Common myeloid progenitor, CD34-positive (primary cell): Measurements from ENCODE around the gene SNX19.

Experiments
- CTCF ChIA-PET: fragments of 350-600 bp; sonication (Branson Sonifier 250); formaldehyde crosslinking; loops from one replicate; lab custom pipeline; 2021; ENCODE audit warnings: antibody characterized with exemption; lab: Charles Lee
- POLR2A ChIA-PET: fragments of 350-600 bp; sonication (Branson Sonifier 250); formaldehyde crosslinking; loops from one replicate; lab custom pipeline; 2021; ENCODE audit warnings: antibody characterized with exemption; lab: Charles Lee
- DNase-seq, 3 donors: peaks; one replicate each; pipeline versions ENCODE4 v3.0.0 to v3.0.0-alpha.2; 2013
- H3K27ac ChIP-seq, 2 experiments: 1 replicate in 1 of 2; 2 replicates in 1 of 2; pipeline ENCODE4 v1.7.0; 2013; ENCODE audit warnings: inconsistent platforms in 2 of 2, low read length in 2 of 2, mild to moderate bottlenecking in 2 of 2, low read depth in 1 of 2, moderate library complexity in 1 of 2; ENCODE audit not compliant: severe bottlenecking in 2 of 2, insufficient read depth in 1 of 2, poor library complexity in 1 of 2
- H3K27me3 ChIP-seq, 5 experiments: replicated peaks in 2 of 5; 1 replicate in 3 of 5; 2 replicates in 2 of 5; pipeline versions ENCODE4 v1.6.1 to v1.7.0; 2013; ENCODE audit warnings: low read length in 4 of 5, mild to moderate bottlenecking in 2 of 5, moderate library complexity in 2 of 5, inconsistent platforms in 1 of 5; ENCODE audit not compliant: insufficient read depth in 5 of 5, control insufficient read depth in 4 of 5
- H3K36me3 ChIP-seq, 4 experiments: 1 replicate in 2 of 4; 2 replicates in 2 of 4; pipeline versions ENCODE4 v1.6.1 to v1.7.0; 2013; ENCODE audit warnings: low read length in 3 of 4, control low read depth in 1 of 4, mild to moderate bottlenecking in 1 of 4; ENCODE audit not compliant: control insufficient read depth in 4 of 4, insufficient read depth in 4 of 4
- H3K4me1 ChIP-seq, 4 experiments: 1 replicate in 3 of 4; 2 replicates in 1 of 4; pipeline versions ENCODE4 v1.6.1 to v1.7.1; 2013; ENCODE audit warnings: low read length in 3 of 4, mild to moderate bottlenecking in 3 of 4, control low read depth in 1 of 4, inconsistent platforms in 1 of 4, moderate library complexity in 1 of 4; ENCODE audit not compliant: control insufficient read depth in 4 of 4, insufficient read depth in 4 of 4; ENCODE audit errors: control extremely low read depth in 1 of 4
- H3K4me3 ChIP-seq, 7 experiments: 1 replicate in 4 of 7; 2 replicates in 3 of 7; pipeline versions ENCODE4 v1.5.1 to v1.7.0; 2013; ENCODE audit warnings: mild to moderate bottlenecking in 7 of 7, low read length in 6 of 7, moderate library complexity in 6 of 7, inconsistent platforms in 2 of 7, low read depth in 2 of 7, control low read depth in 1 of 7; ENCODE audit not compliant: insufficient read depth in 4 of 7, control insufficient read depth in 1 of 7; ENCODE audit errors: extremely low read depth in 1 of 7
- H3K9me3 ChIP-seq, 5 experiments: 1 replicate in 4 of 5; 2 replicates in 1 of 5; pipeline versions ENCODE4 v1.6.1 to v1.7.1; 2013; ENCODE audit warnings: low read length in 4 of 5, mild to moderate bottlenecking in 2 of 5, inconsistent platforms in 1 of 5, low read depth in 1 of 5, moderate library complexity in 1 of 5; ENCODE audit not compliant: control insufficient read depth in 4 of 5, insufficient read depth in 2 of 5; ENCODE audit errors: control extremely low read depth in 1 of 5
- WGBS: methylation state at CpG from one replicate; pipeline ENCODE4 v1.1.5; 2013; ENCODE audit not compliant: insufficient coverage; 5-methylcytosine and 5-hydroxymethylcytosine counted together

SNX19 gene

DNA sequence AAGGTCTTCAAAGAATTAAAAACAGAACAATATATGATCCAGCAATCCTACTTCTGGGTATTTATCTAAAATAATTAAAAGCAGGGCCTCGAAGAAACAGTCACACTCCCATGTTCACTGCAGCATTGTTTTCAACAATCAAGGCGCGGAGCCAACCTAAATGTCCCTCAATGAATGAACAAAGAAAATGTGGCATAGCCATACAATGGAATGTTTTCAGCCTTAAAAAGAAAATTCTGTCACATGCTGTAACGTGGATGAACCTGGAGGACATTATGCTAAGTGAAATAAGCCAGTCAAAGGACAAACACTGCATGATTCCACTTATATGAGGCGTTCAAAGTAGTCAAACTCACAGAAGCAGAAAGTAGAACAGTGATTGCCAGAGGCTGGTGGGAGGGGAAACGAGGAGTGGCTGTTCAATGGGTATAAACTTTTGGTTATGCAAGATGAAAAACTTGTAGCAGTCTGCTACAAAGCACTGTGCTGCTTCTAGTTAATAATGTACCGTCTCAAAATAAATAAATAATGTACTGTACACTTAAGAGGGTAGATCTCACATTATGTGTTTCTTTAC is 41.2 kb downstream of the SNX19 start:
- ChIA-PET CTCF (interaction anchor here (1.0 to 10.6 kb wide), 3 partner anchors 14 to 442 kb away, joined by 3 to 64 read pairs (median 3); no protein-coding TSS in a partner anchor), POLR2A (no interaction called here)
- no peaks in the 10 kb centered on the region for H3K4me1 ChIP-seq
- H3K9me3 ChIP-seq: no peaks in the 10 kb centered on the region
- peaks cover 34 to 82% (median 56%) of the 10 kb centered on the region in 4 experiments for H3K36me3 ChIP-seq
- H3K4me3 ChIP-seq: no peak overlapping the region
- WGBS: 100% methylated on average over 4 of the region's 7 CpGs
- no peak overlapping the region for H3K27ac ChIP-seq
- H3K27me3 ChIP-seq: no peaks in the 10 kb centered on the region
- DNase-seq: no peak

GRCh38 chr11:130874396-130874795 is 41.9 kb downstream of the SNX19 start:
- Histone ChIP-seq H3K36me3 (peaks cover 28 to 78% (median 53%) of the 10 kb centered on the region in 4 experiments), H3K9me3 (no peaks in the 10 kb centered on the region), H3K4me3 (no peak overlapping the region), H3K4me1 (no peaks in the 10 kb centered on the region), H3K27me3 (no peaks in the 10 kb centered on the region), H3K27ac (no peak overlapping the region)
- POLR2A ChIA-PET: no interaction called here
- CTCF ChIA-PET: interaction anchor here (1.0 to 10.6 kb wide), 2 partner anchors 14 to 442 kb away, joined by 3 to 64 read pairs; no protein-coding TSS in a partner anchor
- no peak for DNase-seq
- no CpG with 5 or more reads among the region's 1 CpG for WGBS

DNA sequence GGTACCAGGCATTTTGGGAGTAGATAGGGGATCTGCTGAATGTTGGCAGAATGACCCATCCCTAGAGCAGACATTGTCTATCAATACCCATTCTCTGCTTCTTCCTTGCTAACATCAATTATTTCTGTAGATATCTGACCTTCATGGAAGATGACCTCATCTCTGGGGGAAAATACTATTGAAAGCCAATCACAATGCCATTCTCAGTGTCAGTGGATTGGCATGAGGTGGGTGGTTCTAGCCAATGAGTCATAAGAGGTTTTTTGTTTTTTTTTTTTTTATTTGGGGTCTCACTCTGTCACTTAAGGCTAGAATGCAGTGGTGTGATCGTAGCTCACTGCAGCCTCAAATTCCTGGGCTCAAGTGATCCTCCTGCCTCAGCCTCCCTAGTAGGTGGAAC is 42.5 kb downstream of the SNX19 start:
- no peaks in the 10 kb centered on the region for H3K9me3 ChIP-seq
- DNase-seq: no peak
- no peaks in the 10 kb centered on the region for H3K27me3 ChIP-seq
- no peak overlapping the region for H3K4me3 ChIP-seq
- peaks cover 26 to 72% (median 49%) of the 10 kb centered on the region in 4 experiments for H3K36me3 ChIP-seq
- no peaks in the 10 kb centered on the region for H3K4me1 ChIP-seq
- H3K27ac ChIP-seq: no peak overlapping the region
- ChIA-PET POLR2A (no interaction called here), CTCF (interaction anchor here (0.7 to 10.6 kb wide), 2 partner anchors 13 to 22 kb away, joined by 3 to 64 read pairs; no protein-coding TSS in a partner anchor)
- 100% methylated on average over 1 of the region's 1 CpG for WGBS

GRCh38 chr11:130872981-130873380 is 43.3 kb downstream of the SNX19 start:
- Histone ChIP-seq H3K4me3 (no peak overlapping the region), H3K27me3 (no peaks in the 10 kb centered on the region), H3K36me3 (peaks cover 21 to 67% (median 42%) of the 10 kb centered on the region in 4 experiments), H3K4me1 (no peaks in the 10 kb centered on the region), H3K27ac (no peak overlapping the region), H3K9me3 (no peaks in the 10 kb centered on the region)
- CTCF ChIA-PET: interaction anchor here (0.7 to 10.6 kb wide), 2 partner anchors 12 to 23 kb away, joined by 3 to 64 read pairs; no protein-coding TSS in a partner anchor
- DNase-seq: no peak
- POLR2A ChIA-PET: no interaction called here
- 98% methylated on average over 4 of the region's 6 CpGs for WGBS

- Histone ChIP-seq H3K36me3 (peaks cover 17 to 62% (median 38%) of the 10 kb centered on the region in 4 experiments), H3K4me1 (no peaks in the 10 kb centered on the region), H3K4me3 (no peak overlapping the region), H3K27ac (no peak overlapping the region), H3K27me3 (no peaks in the 10 kb centered on the region), H3K9me3 (no peaks in the 10 kb centered on the region)
- CTCF ChIA-PET: interaction anchor here (10.6 to 16.2 kb wide), 2 partner anchors 12 to 440 kb away, joined by 64 to 362 read pairs; partner anchors contain the start of gene ADAMTS8
- POLR2A ChIA-PET: no interaction called here
- no peak for DNase-seq
- 96% methylated on average over 4 of the region's 6 CpGs for WGBS
Measured at GRCh38 chr11:130872513-130872912, 43.8 kb downstream of the SNX19 start.

GRCh38 chr11:130872102-130872501 is 44.2 kb downstream of the SNX19 start:
- Histone ChIP-seq H3K4me1 (no peaks in the 10 kb centered on the region), H3K27me3 (no peaks in the 10 kb centered on the region), H3K36me3 (peaks cover 16 to 58% (median 34%) of the 10 kb centered on the region in 4 experiments), H3K27ac (no peak overlapping the region), H3K4me3 (no peak overlapping the region), H3K9me3 (no peaks in the 10 kb centered on the region)
- 91% methylated on average over 4 of the region's 5 CpGs for WGBS
- CTCF ChIA-PET: interaction anchor here (0.6 to 16.2 kb wide), 5 partner anchors 11 to 439 kb away, joined by 3 to 362 read pairs (median 7); partner anchors contain the start of gene ADAMTS8
- POLR2A ChIA-PET: no interaction called here
- no peak for DNase-seq

GRCh38 chr11:130871616-130872015 is 44.7 kb downstream of the SNX19 start:
- no peak for DNase-seq
- Histone ChIP-seq H3K4me1 (no peaks in the 10 kb centered on the region), H3K9me3 (no peaks in the 10 kb centered on the region), H3K27me3 (no peaks in the 10 kb centered on the region), H3K27ac (no peak overlapping the region), H3K36me3 (peaks cover 15 to 53% (median 30%) of the 10 kb centered on the region in 4 experiments), H3K4me3 (no peak overlapping the region)
- WGBS: 90% methylated on average over 1 of the region's 2 CpGs
- ChIA-PET CTCF (interaction anchor here (0.6 to 16.2 kb wide), 5 partner anchors 11 to 439 kb away, joined by 3 to 362 read pairs (median 7); partner anchors contain the start of gene ADAMTS8), POLR2A (no interaction called here)
